Right renal pelvis (tissue), 4 donors: ENCODE data around the gene IL1RAP. TPM values are rescaled to one million over a fixed set of nuclear protein-coding genes. Genes with fewer than 3 reads are reported as not detected.

Source experiments
- DNase-seq, 4 donors: peaks; one replicate each; pipeline ENCODE4 v3.0.0-alpha.2; 2013; ENCODE audit warnings: low read depth in 4 of 4, low spot score in 3 of 4, missing footprints in 1 of 4
- polyA plus RNA-seq, 4 donors: library from polyadenylated mRNA; unstranded; fragments of 120-200 nt; gene quantifications; one replicate each; pipeline ENCODE4 v1.2.1, GENCODE V29; 2013; ENCODE audit not compliant: insufficient read length in 4 of 4

The IL1RAP gene
- polyA plus RNA-seq, 4 donors, result 15.3 to 30.4 (median 25.1) TPM

DNA sequence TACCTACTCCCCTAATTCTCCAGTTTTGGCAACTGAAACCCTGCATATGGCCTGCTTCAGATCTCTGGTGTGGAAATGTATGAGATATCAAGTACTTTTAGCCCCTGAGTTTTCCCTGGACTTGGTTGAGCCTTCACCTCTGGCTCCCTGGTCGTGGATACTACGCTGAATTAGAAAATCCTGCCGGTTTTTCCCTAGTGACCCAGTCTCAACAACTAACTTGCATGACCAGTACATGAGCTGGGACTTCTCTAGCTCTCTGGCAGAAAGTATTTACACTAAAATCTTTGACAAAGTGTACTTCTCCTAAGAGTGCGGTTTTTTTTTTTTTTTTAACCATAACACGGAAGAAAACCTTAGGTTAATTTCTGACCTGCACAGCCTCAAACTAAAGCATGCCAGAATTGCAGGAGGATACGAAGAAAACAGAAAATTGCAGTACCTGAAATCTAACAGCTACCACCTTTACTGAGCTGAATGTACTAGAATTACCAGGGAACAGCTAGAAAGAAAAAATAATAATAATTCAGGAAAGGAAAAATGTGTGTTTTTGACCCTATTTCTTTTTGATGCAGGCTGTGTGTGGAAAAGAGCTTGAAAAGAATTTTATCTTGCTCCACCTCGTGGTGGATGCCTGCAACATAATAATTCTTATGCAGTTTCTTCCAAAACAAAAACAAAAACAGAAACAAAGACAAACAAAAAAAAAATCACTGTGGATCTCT, 183.1 kb downstream of the IL1RAP start:
- no peak for DNase-seq

DNA sequence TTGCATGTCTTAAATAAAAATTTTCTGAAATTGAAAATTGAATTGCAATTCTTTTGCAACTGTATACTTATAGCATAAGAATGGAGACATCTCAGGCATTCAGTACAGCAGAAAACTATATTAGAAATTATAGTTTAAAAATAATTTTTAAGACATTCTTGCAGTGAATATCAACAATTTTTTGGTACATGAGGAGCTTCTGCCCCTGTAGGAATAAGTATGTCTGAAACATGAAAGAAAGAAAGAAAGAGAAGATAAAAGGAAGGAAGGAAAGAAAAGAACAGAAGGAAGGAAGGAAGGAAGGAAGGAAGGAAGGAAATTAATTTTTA, 183.6 kb downstream of the IL1RAP start:
- no peak for DNase-seq

DNA sequence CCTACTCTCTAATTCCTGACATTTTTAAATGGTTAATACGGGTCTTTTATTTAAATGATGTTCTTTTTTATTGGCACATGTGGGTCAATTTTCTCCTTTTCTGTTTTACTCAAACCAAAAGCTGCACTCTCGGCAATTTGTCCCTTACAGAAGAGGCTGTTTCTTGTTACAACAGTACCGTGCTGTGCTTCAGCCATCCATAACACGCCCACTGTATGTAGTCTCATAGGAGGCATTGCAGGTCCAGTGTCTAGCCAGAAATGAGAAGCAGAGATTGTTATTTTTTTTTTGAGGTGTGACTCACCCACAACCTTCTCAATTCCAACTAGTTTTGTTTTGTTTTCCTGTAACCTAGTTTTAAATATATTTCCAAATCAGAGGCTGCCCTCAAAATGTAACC, 184.0 kb downstream of the IL1RAP start:
- no peak for DNase-seq

DNA sequence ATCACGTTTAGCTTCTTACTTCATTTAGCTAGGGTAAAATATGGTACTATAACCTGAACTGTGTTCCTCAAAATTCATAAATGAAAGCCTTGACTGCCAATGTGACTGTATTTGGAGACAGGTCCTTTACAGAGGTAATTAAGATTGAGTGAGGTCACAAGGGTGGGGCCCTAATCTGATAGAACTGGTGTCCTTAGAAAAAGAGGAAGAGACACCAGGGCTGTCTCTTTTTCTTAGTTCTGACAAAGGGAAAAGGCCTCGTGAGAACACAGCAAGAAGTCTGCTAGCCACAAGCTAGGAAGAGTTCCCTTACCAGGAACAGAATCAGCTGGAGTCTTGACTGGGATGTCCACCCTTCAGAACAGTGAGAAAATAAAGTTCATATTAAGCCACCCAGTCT, 185.9 kb downstream of the IL1RAP start:
- DNase-seq, result no peak

DNA sequence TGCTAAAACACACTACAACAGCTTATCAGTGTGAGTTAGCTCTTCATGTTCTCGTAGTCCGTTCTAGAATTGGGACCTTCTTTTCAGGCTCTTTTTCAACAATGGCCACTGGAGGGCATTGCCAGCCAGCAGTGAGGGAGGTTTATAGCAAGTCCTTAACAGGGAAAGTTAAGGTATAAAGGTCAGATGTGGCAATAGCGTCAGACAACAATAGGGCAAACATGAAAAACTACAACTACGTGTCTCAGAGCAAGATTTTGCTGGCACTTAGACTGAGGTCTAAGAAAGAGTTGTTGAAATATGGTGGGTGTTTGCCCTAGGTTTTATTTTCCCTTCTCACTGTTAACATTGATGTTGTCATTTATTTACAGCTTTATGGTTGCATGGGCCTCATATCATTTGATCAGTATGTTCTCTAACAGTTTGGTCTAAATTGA, 187.2 kb downstream of the IL1RAP start:
- no peak for DNase-seq

DNA sequence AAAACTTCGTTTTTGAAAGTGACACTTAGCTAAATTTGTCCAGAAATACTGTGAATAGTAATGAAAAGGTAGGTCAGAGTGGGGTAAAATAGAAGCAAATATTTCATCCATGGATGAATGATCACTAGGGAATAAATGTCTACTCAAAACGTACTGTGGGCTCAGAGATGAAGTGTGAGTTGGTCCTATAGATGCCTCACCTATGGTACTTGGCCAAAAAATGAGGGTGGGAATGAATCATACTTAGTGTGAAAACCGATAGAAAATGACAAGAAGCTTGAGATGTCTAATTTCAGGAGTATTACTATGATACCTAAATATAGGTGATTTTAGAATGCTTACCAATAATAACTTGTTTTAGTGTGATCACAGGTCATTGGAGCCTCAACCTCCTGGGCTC, 192.7 kb downstream of the IL1RAP start:
- DNase-seq, result no peak

Other genes with a start within 250 kb of the IL1RAP start
- gene CLDN1, start 191.6 kb upstream of the IL1RAP start, polyA plus RNA-seq, result 10 to 100 TPM; 58.3 to 85.0 (median 76.6) TPM
- 10 to 100 TPM; 42.0 to 56.2 (median 48.3) TPM for gene CLDN16, start 125.9 kb upstream of the IL1RAP start, polyA plus RNA-seq
- 10 to 100 TPM; 15.9 to 23.9 (median 20.4) TPM for gene TMEM207, start 64.2 kb upstream of the IL1RAP start, polyA plus RNA-seq